ENCODE results near the gene ZNF611.
"Not testable (repeated sequence)": the region's sequence is repeated elsewhere in the genome, so short reads cannot be mapped to it uniquely, and the experiment has no call there.

Gene ZNF611

GRCh38 chr19:52734893-52735661 lies at the start of gene ZNF611:
ZNF611 (minus strand) TSS chr19:52735044; CDS start chr19:52715894, 19,150 bp downstream.
- TF ChIP-seq CTCF (conservative IDR thresholded peaks at IDR 0.05; ENCODE audit: low read length) = peak; percentile 61
- DNase-seq (ENCODE audit: low read depth) = peak; percentile 91
- H3K4me3 ChIP-seq (ENCODE audit: low read length) = peak within 1 kb of the TSS; percentile 92

- DNase-seq (ENCODE audit: low read depth) = not testable (repeated sequence)
These were observed 48.0 kb upstream of the ZNF611 start for GRCh38 chr19:52782864-52783263.

GRCh38 chr19:52778811-52779210 lies 44.0 kb upstream of the ZNF611 start:
- no peak overlapping the region for H3K4me3 ChIP-seq (ENCODE audit: low read length)
- TF ChIP-seq CTCF (conservative IDR thresholded peaks at IDR 0.05; ENCODE audit: low read length) = no peak
- no peak for DNase-seq (ENCODE audit: low read depth)

More at GRCh38 chr19:52782864-52783263, 48.0 kb upstream of the ZNF611 start:
- not testable (repeated sequence) for H3K4me3 ChIP-seq (ENCODE audit: low read length)

- not testable (repeated sequence) for H3K4me3 ChIP-seq (ENCODE audit: low read length); DNase-seq (ENCODE audit: low read depth)
These were observed 21.6 kb upstream of the ZNF611 start for GRCh38 chr19:52756447-52756846.

GRCh38 chr19:52749780-52750179 lies 14.9 kb upstream of the ZNF611 start:
- no peak for DNase-seq (ENCODE audit: low read depth)
- no peak overlapping the region for H3K4me3 ChIP-seq (ENCODE audit: low read length)
- no peak for TF ChIP-seq CTCF (conservative IDR thresholded peaks at IDR 0.05; ENCODE audit: low read length)

- no peak overlapping the region for H3K4me3 ChIP-seq (ENCODE audit: low read length)
- TF ChIP-seq CTCF (conservative IDR thresholded peaks at IDR 0.05; ENCODE audit: low read length) = peak; percentile 46
- peak; percentile 45 for DNase-seq (ENCODE audit: low read depth)
These were observed 13.6 kb upstream of the ZNF611 start for GRCh38 chr19:52748336-52748950.

- H3K4me3 ChIP-seq (ENCODE audit: low read length); DNase-seq (ENCODE audit: low read depth): not testable (repeated sequence)
These were observed 11.1 kb upstream of the ZNF611 start for GRCh38 chr19:52745919-52746318.

GRCh38 chr19:52743091-52743490 lies 8.2 kb upstream of the ZNF611 start:
- DNase-seq (ENCODE audit: low read depth) = no peak
- H3K4me3 ChIP-seq (ENCODE audit: low read length) = no peak overlapping the region
- TF ChIP-seq CTCF (conservative IDR thresholded peaks at IDR 0.05; ENCODE audit: low read length) = no peak

All from AG10803 (cell line).